CD4-positive, alpha-beta T cell treated with Interleukin-1 beta for 1 hour (primary cell): ENCODE measurements around the gene RPS16.
"Not testable (repeated sequence)": the region's sequence is repeated elsewhere in the genome, so short reads cannot be mapped to it uniquely, and the experiment has no call there.

Experiments
- DNase-seq, 2 donors: peaks; one replicate each; pipeline ENCODE4 v3.0.0-alpha.2; 2020 to 2022

RPS16 gene

GRCh38 chr19:39435499-39436349 lies at the start of gene RPS16:
TSS of gene RPS16 (minus strand) at chr19:39435949. CDS start at chr19:39435895, 54 bp downstream.
- DNase-seq, result peak; percentile 99

- DNase-seq, result no peak
Observed at GRCh38 chr19:39483141-39483540, 47.4 kb upstream of the RPS16 start.

DNA sequence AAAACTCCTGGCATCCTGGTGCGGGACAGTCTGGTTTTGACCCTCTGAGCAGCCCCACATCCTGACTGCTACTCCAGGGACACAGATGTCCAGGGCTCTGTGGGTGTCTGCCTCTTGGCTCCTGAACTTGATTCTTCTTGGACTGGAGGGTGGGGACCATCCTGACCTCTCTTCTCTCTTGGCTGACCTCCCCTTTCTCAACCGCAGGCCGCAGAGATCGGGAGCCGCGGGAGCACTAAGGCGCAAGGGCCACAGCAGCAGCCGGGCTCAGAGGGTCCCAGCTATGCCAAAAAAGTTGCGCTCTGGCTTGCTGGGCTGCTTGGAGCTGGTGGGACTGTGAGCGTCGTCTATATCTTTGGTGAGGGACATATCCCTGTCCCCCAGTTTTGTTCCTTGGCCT lies 45.9 kb upstream of the RPS16 start:
- no peak for DNase-seq

DNA sequence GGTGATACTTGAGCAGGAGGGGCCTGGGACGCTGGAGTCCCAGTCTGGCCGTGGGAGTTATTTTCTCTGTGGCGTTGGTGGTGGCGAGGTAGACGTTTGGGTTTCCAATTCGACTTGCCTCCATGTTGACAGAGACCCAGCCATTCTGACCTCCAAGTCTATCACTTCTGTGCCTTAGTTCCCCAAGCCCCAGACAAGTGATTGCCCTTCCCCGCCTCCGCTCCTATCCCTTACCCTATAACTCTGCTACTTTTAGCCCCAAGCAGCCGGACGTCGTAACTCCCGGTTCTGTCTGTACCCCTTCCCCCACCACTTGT lies 45.4 kb upstream of the RPS16 start:
- no peak for DNase-seq

- peak; percentile 94 to 97 for DNase-seq
Observed at GRCh38 chr19:39480337-39481228, 44.8 kb upstream of the RPS16 start, which contains the start of gene TIMM50. TSS of gene TIMM50 (plus strand) at chr19:39480838. CDS start at chr19:39480854, 16 bp downstream.

- no peak for DNase-seq
Observed at GRCh38 chr19:39479916-39480315, 44.2 kb upstream of the RPS16 start.

GRCh38 chr19:39479319-39479801 lies 43.6 kb upstream of the RPS16 start:
- DNase-seq, result not testable (repeated sequence)

GRCh38 chr19:39475748-39476147 lies 40.0 kb upstream of the RPS16 start:
- no peak for DNase-seq

DNA sequence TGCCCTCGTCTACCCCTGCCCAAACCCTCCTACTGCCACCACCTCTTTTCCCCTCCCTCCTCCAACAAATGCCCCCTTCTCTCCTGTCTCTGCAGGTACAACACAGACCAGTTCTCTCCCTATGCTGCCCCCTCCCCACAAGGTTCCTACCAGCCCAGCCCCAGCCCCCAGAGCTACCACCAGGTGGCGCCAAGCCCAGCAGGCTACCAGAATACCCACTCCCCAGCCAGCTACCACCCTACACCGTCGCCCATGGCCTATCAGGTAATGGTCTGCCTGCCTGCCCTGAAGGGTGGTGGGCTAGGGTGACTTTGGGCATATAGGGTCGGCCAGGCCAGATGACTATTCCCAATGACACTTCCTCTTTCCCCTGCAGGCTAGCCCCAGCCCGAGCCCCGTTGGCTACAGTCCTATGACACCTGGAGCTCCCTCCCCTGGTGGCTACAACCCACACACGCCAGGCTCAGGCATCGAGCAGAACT lies 38.4 kb upstream of the RPS16 start:
- DNase-seq, result peak; percentile 70 to 78

- no peak for DNase-seq
Observed at GRCh38 chr19:39473443-39473960, 37.8 kb upstream of the RPS16 start.

GRCh38 chr19:39472746-39473442 lies 37.1 kb upstream of the RPS16 start:
- no peak for DNase-seq

GRCh38 chr19:39471756-39472536 lies 36.2 kb upstream of the RPS16 start:
- DNase-seq, result no peak

DNA sequence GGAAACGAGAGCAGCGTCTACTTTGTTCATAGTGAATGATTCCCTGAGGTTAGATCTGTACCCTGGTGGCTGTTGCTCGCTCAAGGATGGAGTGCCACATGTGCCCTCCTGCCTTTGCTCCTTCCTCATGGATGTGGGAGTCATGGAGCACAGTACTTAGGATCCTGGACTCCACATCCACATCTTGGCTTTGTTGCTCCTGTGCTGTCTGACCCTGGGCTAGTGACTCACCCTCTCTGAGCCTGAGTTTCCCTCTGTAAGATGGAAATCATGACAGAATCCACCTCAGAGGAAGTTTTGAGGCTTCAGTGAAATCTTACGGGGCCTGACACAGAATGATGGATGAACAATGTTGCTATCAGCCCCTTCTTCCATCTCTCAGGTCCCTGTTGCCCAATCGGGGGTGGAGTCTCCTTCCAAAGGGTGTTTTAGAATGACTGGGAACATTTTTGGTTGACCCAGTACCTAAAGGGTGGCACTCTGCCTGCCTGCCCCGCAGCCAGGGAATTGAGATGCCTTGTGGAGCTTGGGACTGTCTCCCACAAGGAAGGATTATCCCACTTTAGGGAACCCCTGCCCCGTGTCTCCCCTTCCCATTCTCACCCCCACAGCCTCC lies 35.1 kb upstream of the RPS16 start:
- no peak for DNase-seq

GRCh38 chr19:39469567-39469966 lies 33.8 kb upstream of the RPS16 start:
- no peak for DNase-seq

DNA sequence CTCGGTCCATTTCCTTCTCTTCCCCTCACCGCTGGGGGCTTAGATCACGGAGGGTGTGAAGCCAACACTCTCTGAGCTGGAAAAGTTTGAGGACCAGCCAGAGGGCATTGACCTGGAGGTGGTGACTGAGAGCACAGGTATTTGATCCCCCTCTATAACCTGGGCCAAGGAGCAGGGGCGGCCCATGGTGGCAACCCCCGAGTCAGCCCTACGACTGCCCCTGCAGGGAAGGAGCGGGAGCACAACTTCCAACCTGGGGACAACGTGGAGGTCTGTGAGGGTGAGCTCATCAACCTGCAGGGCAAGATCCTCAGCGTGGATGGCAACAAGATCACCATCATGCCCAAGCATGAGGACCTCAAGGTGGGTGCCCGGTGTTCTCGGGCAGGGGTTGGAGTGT lies 33.3 kb upstream of the RPS16 start:
- DNase-seq, result no peak

DNA sequence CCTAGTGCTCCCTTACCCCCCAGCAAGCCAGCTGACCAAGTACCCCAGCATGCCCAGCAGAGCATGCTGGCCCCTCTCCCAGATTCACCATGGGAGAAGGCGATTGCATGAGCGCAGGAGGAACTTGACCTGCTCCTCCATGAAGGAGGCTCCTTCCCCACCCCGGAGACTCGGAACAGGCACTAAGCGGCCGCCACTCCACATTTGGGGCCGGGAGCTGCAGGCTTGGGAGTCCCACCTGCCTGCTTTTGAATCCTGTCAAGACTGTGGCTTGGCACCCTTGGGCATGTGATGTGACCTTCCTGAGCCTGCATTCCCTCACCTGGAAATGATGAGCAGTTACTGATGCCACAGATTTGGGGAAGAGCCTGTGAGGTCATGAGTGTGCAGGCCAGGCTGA lies 32.2 kb upstream of the RPS16 start:
- DNase-seq, result no peak

DNA sequence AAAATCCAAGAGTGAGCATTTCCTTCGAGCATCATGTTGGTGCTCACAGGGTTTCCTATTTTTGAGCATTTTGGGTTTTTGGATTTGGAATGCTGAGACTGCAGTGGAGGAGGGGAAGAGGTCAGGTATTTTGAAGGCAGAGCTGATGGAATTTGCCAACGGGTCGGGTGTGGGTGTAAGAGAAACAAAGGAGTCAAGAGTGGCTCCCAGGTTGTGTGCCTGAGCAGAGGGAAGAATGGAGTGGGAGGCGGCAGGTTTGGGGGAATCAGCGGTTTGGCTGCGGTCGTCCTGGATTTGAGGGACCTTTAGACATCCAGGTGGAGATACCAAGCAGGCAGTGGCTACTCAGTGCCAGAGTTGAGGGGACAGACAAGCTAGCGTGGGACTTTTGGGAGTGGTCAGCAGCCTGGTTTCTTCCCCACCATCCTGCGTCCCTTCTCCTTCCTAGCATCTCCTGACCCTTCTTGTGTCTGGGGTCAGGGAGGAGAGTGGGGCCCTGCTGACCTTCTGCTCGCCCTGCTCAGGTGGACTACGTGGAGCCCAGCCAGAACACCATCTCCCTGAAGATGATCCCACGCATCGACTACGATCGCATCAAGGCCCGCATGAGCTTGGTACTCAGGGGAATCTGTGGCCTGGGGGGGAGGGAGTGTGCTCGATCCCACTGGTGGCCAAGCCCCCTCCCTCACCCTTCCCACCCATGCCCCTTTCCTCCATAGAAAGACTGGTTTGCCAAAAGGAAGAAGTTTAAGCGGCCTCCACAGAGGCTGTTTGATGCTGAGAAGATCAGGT lies 30.4 kb upstream of the RPS16 start:
- no peak for DNase-seq

GRCh38 chr19:39463403-39463802 lies 27.7 kb upstream of the RPS16 start:
- DNase-seq, result no peak

- not testable (repeated sequence) for DNase-seq
Observed at GRCh38 chr19:39451257-39451656, 15.5 kb upstream of the RPS16 start.

DNA sequence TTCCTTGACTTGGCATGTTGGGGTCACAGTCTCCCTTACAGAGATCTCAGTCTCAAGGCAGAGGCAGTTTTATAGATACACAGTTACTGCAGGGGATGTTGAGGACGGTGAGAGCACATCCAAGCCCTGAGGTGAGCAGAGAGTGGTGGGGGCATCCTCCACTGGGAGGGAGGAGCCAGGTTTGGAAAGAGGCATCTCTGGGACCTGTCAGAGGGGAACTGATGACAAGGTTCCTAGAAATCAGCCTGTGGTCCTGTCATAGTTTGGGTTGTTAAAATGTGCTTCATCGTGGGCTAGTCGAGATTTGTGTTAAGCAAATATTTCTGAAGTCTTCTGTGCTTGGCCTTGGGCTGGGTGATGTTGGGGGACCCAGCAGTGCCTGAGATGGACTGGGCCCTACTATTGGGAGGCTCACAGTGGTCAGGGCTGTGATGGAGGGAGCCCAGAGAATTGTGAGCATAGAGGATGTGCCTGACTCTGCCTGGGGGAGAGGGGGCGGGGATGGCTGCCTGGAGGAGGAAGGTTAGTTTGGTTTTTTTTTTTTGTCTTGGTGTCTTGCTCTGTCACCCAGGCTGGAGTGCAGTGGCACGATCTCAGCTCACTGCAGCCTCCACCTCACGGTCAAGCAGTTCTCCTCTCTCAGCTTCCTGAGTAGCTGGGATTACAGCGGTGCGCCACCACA lies 13.5 kb upstream of the RPS16 start:
- DNase-seq, result no peak
